GM12878 (cell line): ENCODE data around the gene PPP6C. TPM values are rescaled to one million over a fixed set of nuclear protein-coding genes. Genes with fewer than 3 reads are reported as not detected.

Experiments used
- ATAC-seq: fragments of 200-7000 bp; cut with Tn5 transposase; 3 replicates; pipeline ENCODE4 v1.9.1; 2020; ENCODE audit warnings: mild to moderate bottlenecking, moderate library complexity
- BruUV-seq: library from RNA; stranded (reverse); fragments of 400-500 nt; replicated peaks from 2 replicates; lab custom pipeline; 2021; lab: Mats Ljungman, UMichigan
- CTCF ChIA-PET: fragments of 300-600 bp; sonication (Branson Sonifier 250); formaldehyde crosslinking; extraction: SDS; loops from one replicate; lab custom pipeline; 2021; ENCODE audit warnings: inconsistent platforms; lab: Yijun Ruan, JAX
- POLR2A ChIA-PET: fragments of 350-600 bp; formaldehyde crosslinking; extraction: SDS; loops from one replicate; lab custom pipeline; 2021; ENCODE audit warnings: inconsistent platforms; lab: Charles Lee
- RAD21 ChIA-PET: fragments of 300-600 bp; sonication (Branson Sonifier 250); formaldehyde crosslinking; loops from one replicate; lab custom pipeline; 2023; ENCODE audit warnings: antibody characterized with exemption; ENCODE audit not compliant: unreplicated experiment; lab: Charles Lee
- SMC1A ChIA-PET: fragments of 300-600 bp; sonication (Branson Sonifier 250); formaldehyde crosslinking; loops from one replicate; lab custom pipeline; 2023; ENCODE audit not compliant: unreplicated experiment, uncharacterized antibody; lab: Charles Lee
- DNase-seq: peaks from one replicate; pipeline ENCODE4 v3.0.0-alpha.2; 2011; ENCODE audit warnings: low read depth, low spot score
- FAIRE-seq: peaks from 3 replicates; lab custom pipeline; 2011; peaks lifted over from hg19 to GRCh38; lab: Jason Lieb, UNC
- H2AFZ ChIP-seq: 2 replicates; pipeline ENCODE4 v1.6.0; 2011; ENCODE audit warnings: low read depth, low read length, control low read depth; ENCODE audit not compliant: control insufficient read depth
- H3K27ac ChIP-seq: 2 replicates; pipeline ENCODE4 v1.5.1; 2011; ENCODE audit warnings: control low read depth; ENCODE audit not compliant: control insufficient read depth, insufficient read depth
- H3K27me3 ChIP-seq, 2 experiments: replicated peaks in 1 of 2; 2 replicates each; pipeline versions ENCODE4 v1.6.0 to v1.6.1; 2011; ENCODE audit warnings: low read length in 1 of 2; ENCODE audit not compliant: control insufficient read depth in 2 of 2, insufficient read depth in 2 of 2
- H3K36me3 ChIP-seq, 2 experiments: 2 replicates each; pipeline ENCODE4 v1.5.1; 2011; ENCODE audit warnings: low read length in 1 of 2; ENCODE audit not compliant: control insufficient read depth in 2 of 2, insufficient read depth in 2 of 2
- H3K4me1 ChIP-seq: 2 replicates; pipeline ENCODE4 v1.6.1; 2011; ENCODE audit warnings: mild to moderate bottlenecking, low read length, moderate library complexity, mixed read lengths; ENCODE audit not compliant: control insufficient read depth, insufficient read depth
- H3K4me2 ChIP-seq: 2 replicates; pipeline ENCODE4 v1.6.0; 2011; ENCODE audit warnings: control low read depth; ENCODE audit not compliant: control insufficient read depth, insufficient read depth
- H3K4me3 ChIP-seq: fragments of 200-600 bp; sonication (generic); 2 replicates; pipeline ENCODE4 v1.5.1; 2016
- H3K79me2 ChIP-seq: 2 replicates; pipeline ENCODE4 v1.6.0; 2011; ENCODE audit warnings: low read length; ENCODE audit not compliant: control insufficient read depth, insufficient read depth
- H3K9ac ChIP-seq: 2 replicates; pipeline ENCODE4 v1.8.0; 2011; ENCODE audit warnings: low read length, control low read depth, mixed read lengths; ENCODE audit not compliant: control insufficient read depth, insufficient read depth
- H3K9me3 ChIP-seq: replicated peaks from 3 replicates; pipeline ENCODE4 v1.5.1; 2011; ENCODE audit warnings: mild to moderate bottlenecking, low read length; ENCODE audit not compliant: control insufficient read depth, insufficient read depth
- H4K20me1 ChIP-seq: 2 replicates; pipeline ENCODE4 v1.6.0; 2011; ENCODE audit not compliant: control insufficient read depth, insufficient read depth
- ATF7 ChIP-seq: fragments of 450-650 bp; IDR thresholded peaks from 2 replicates; pipeline ENCODE4 v1.6.1; 2016; ENCODE audit warnings: low read depth, mild to moderate bottlenecking
- BCL3 ChIP-seq: IDR thresholded peaks from 2 replicates; pipeline ENCODE4 v1.6.1; 2011; ENCODE audit warnings: borderline replicate concordance, low read depth, mild to moderate bottlenecking, moderate library complexity, low read length; ENCODE audit not compliant: insufficient read depth, poor library complexity, severe bottlenecking
- DPF2 ChIP-seq: fragments of 450-650 bp; IDR thresholded peaks from 2 replicates; pipeline ENCODE4 v1.6.1; 2017; ENCODE audit warnings: mild to moderate bottlenecking
- LARP7 ChIP-seq: fragments of 450-650 bp; IDR thresholded peaks from 2 replicates; pipeline ENCODE4 v1.6.1; 2017; ENCODE audit warnings: mild to moderate bottlenecking
- NFIC ChIP-seq: IDR thresholded peaks from 2 replicates; pipeline ENCODE4 v1.6.1; 2012; ENCODE audit warnings: low read depth, mild to moderate bottlenecking, inconsistent platforms, low read length, moderate library complexity
- NFXL1 ChIP-seq: fragments of 450-650 bp; IDR thresholded peaks from 2 replicates; pipeline ENCODE4 v1.6.1; 2017; ENCODE audit warnings: antibody characterized with exemption, mild to moderate bottlenecking, borderline replicate concordance
- NR2C2 ChIP-seq: IDR thresholded peaks from 2 replicates; pipeline ENCODE4 v1.6.1; 2011; ENCODE audit warnings: borderline replicate concordance, low read depth; ENCODE audit not compliant: control insufficient read depth, insufficient read length
- POLR2AphosphoS2 ChIP-seq: IDR thresholded peaks from 2 replicates; pipeline ENCODE4 v1.6.1; 2011; ENCODE audit warnings: low read depth, mild to moderate bottlenecking, low read length, improper control_type of control experiment, moderate library complexity
- RAD21 ChIP-seq: IDR thresholded peaks from 2 replicates; pipeline ENCODE4 v1.6.1; 2011; ENCODE audit warnings: mild to moderate bottlenecking, low read depth, low read length, moderate library complexity; ENCODE audit not compliant: insufficient read depth
- RCOR1 ChIP-seq: conservative IDR thresholded peaks from 2 replicates; pipeline ENCODE4 v1.6.1; 2012; ENCODE audit warnings: low read depth, low read length, improper control_type of control experiment
- RUNX3 ChIP-seq: IDR thresholded peaks from 2 replicates; pipeline ENCODE4 v1.6.1; 2012; ENCODE audit warnings: low read length, inconsistent platforms
- SP1 ChIP-seq: IDR thresholded peaks from one replicate; pipeline ENCODE4 v1.6.1; 2011; ENCODE audit warnings: low read depth, low read length
- ZNF217 ChIP-seq: fragments of 450-650 bp; IDR thresholded peaks from 2 replicates; pipeline ENCODE4 v1.6.1; 2017; ENCODE audit warnings: antibody characterized with exemption, mild to moderate bottlenecking
- WGBS: methylation state at CpG from one replicate; pipeline ENCODE4 v1.1.6; 2016; ENCODE audit warnings: low lambda C conversion rate; ENCODE audit not compliant: insufficient replicate concordance, insufficient coverage; ENCODE audit errors: missing lambda C conversion rate; 5-methylcytosine and 5-hydroxymethylcytosine counted together
- in situ Hi-C: fragments of 300-500 bp; cut with MboI; formaldehyde crosslinking; loops from 9 replicates; pipeline ENCODE4 v1.14.3; 2018; ENCODE audit warnings: mixed read lengths
- intact Hi-C: fragments of 100-400 bp; cut with micrococcal nuclease; formaldehyde crosslinking; loops from one replicate; pipeline ENCODE4 v1.14.2; 2022; ENCODE audit not compliant: unreplicated experiment
- polyA plus RNA-seq, 11 experiments: library from polyadenylated mRNA; depleted of rRNA in 4 of 11; unstranded in 6 of 11; stranded (reverse) in 5 of 11; fragments of >200 nt; fragmentation: Nextera tagmentation in 4 of 11; fragmentation: Illumina TruSeq in 1 of 11; extraction: Ambion mirVana in 4 of 11; extraction: Trizol in 1 of 11; gene quantifications; 1 replicate in 1 of 11; 2 replicates in 10 of 11; pipeline versions ENCODE4 v1.2.1 to v1.2.3, GENCODE V29; 2011 to 2016; ENCODE audit warnings: inconsistent platforms in 2 of 11, missing spikeins in 2 of 11, low read depth in 1 of 11
- total RNA-seq, 4 experiments: library from RNA; depleted of rRNA in 3 of 4; stranded (reverse); fragments of >200 nt in 3 of 4; fragmentation: Illumina TruSeq in 1 of 4; extraction: Trizol in 1 of 4; gene quantifications; 2 replicates each; pipeline versions ENCODE4 v1.2.1 to v1.2.3, GENCODE V29; 2013 to 2021
- TF ChIP-seq, protein P1 (sequence below): fragments of 450-650 bp; IDR thresholded peaks from 2 replicates; pipeline ENCODE4 v1.6.1; 2017; ENCODE audit warnings: mild to moderate bottlenecking, moderate library complexity
- TF ChIP-seq, protein P2 (sequence below), 3 experiments: IDR thresholded peaks in 2 of 3; conservative IDR thresholded peaks in 1 of 3; 2 replicates each; pipeline ENCODE4 v1.5.1; 2011; ENCODE audit warnings: low read depth in 3 of 3, low read length in 3 of 3, mild to moderate bottlenecking in 3 of 3, control low read depth in 2 of 3, moderate library complexity in 2 of 3, inconsistent platforms in 1 of 3, mixed read lengths in 1 of 3; ENCODE audit not compliant: control insufficient read depth in 2 of 3, insufficient read depth in 1 of 3; ENCODE audit errors: extremely low read depth in 1 of 3

The PPP6C gene
- total and polyA plus RNA-seq, 10 of the 15 experiments (the other 5 are each of a cell fraction or from before 2014, with no cell fraction given): 26.8 to 45.3 (median 37.1) TPM

- TF ChIP-seq RUNX3 (no peak), LARP7 (no peak), NR2C2 (no peak), RAD21 (no peak), DPF2 (no peak), RCOR1 (no peak), NFXL1 (no peak), SP1 (no peak)
- TF ChIP-seq, protein P1, sequence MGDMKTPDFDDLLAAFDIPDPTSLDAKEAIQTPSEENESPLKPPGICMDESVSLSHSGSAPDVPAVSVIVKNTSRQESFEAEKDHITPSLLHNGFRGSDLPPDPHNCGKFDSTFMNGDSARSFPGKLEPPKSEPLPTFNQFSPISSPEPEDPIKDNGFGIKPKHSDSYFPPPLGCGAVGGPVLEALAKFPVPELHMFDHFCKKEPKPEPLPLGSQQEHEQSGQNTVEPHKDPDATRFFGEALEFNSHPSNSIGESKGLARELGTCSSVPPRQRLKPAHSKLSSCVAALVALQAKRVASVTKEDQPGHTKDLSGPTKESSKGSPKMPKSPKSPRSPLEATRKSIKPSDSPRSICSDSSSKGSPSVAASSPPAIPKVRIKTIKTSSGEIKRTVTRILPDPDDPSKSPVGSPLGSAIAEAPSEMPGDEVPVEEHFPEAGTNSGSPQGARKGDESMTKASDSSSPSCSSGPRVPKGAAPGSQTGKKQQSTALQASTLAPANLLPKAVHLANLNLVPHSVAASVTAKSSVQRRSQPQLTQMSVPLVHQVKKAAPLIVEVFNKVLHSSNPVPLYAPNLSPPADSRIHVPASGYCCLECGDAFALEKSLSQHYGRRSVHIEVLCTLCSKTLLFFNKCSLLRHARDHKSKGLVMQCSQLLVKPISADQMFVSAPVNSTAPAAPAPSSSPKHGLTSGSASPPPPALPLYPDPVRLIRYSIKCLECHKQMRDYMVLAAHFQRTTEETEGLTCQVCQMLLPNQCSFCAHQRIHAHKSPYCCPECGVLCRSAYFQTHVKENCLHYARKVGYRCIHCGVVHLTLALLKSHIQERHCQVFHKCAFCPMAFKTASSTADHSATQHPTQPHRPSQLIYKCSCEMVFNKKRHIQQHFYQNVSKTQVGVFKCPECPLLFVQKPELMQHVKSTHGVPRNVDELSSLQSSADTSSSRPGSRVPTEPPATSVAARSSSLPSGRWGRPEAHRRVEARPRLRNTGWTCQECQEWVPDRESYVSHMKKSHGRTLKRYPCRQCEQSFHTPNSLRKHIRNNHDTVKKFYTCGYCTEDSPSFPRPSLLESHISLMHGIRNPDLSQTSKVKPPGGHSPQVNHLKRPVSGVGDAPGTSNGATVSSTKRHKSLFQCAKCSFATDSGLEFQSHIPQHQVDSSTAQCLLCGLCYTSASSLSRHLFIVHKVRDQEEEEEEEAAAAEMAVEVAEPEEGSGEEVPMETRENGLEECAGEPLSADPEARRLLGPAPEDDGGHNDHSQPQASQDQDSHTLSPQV: no peak
Observed at GRCh38 chr9:125169895-125170294, 19.7 kb downstream of the PPP6C start (continued).

DNA sequence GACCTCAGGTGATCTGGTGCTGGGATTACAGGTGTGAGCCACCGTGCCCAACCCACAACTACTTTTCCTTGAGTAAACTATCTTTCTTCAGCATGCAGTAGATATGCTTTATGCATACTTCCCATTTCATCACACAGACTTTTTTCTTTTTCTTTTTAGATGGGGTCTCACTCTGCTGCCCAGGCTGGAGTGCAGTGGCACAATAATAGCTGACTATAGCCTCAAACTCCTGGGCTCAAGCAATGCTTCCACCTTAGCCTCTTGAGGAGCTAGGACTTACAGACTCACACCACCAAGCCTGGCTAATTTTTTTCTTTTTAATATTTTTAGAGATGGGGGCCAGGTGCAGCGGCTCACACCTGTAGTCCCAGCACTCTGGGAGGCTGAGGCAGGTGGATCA is 22.8 kb downstream of the PPP6C start:
- no peaks in the 10 kb centered on the region; the same call in 1 of the 2 replicates for H3K79me2 ChIP-seq
- ChIA-PET CTCF (no interaction called here), SMC1A (interaction anchor here (0.6 kb wide), 1 partner anchor 161 kb away, joined by 3 read pairs; no protein-coding TSS in a partner anchor), POLR2A (no interaction called here), RAD21 (no interaction called here)
- ATAC-seq: no peak
- no peak overlapping the region for H3K9ac ChIP-seq
- no peak overlapping the region for H2AFZ ChIP-seq
- no peaks in the 10 kb centered on the region for H3K27me3 ChIP-seq
- H3K4me1 ChIP-seq: no peaks in the 10 kb centered on the region
- H3K4me2 ChIP-seq: no peak overlapping the region
- H4K20me1 ChIP-seq: no peaks in the 10 kb centered on the region
- TF ChIP-seq POLR2AphosphoS2: no peak
- TF ChIP-seq ZNF217: no peak
- no peak for TF ChIP-seq ATF7
- no peak for TF ChIP-seq NFIC
- TF ChIP-seq BCL3: no peak
- TF ChIP-seq LARP7: no peak
- TF ChIP-seq, protein P2, sequence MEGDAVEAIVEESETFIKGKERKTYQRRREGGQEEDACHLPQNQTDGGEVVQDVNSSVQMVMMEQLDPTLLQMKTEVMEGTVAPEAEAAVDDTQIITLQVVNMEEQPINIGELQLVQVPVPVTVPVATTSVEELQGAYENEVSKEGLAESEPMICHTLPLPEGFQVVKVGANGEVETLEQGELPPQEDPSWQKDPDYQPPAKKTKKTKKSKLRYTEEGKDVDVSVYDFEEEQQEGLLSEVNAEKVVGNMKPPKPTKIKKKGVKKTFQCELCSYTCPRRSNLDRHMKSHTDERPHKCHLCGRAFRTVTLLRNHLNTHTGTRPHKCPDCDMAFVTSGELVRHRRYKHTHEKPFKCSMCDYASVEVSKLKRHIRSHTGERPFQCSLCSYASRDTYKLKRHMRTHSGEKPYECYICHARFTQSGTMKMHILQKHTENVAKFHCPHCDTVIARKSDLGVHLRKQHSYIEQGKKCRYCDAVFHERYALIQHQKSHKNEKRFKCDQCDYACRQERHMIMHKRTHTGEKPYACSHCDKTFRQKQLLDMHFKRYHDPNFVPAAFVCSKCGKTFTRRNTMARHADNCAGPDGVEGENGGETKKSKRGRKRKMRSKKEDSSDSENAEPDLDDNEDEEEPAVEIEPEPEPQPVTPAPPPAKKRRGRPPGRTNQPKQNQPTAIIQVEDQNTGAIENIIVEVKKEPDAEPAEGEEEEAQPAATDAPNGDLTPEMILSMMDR (IDR thresholded peaks at IDR 0.05 in 2 of 3, conservative IDR thresholded peaks at IDR 0.05 in 1 of 3; ENCODE audit: control insufficient read depth in 2 of 3, extremely low read depth in 1 of 3, insufficient read depth in 1 of 3, low read depth in 3 of 3, low read length in 3 of 3): no peak
- WGBS: 48% methylated on average over 2 of the region's 2 CpGs
- no peak for DNase-seq
- in situ Hi-C loops (no loop called here), intact Hi-C loops (no loop called here)
- no peak for FAIRE-seq
- BruUV-seq: no TSS peak
- no peaks in the 10 kb centered on the region; a peak in 1 of 4 replicates for H3K36me3 ChIP-seq
- H3K4me3 ChIP-seq: no peak overlapping the region
- H3K27ac ChIP-seq: no peak overlapping the region
- no peaks in the 10 kb centered on the region for H3K9me3 ChIP-seq
